ENCODE data around the gene DDX41. TPM values are rescaled to one million over a fixed set of nuclear protein-coding genes. Genes with fewer than 3 reads are reported as not detected.

The DDX41 gene
- total and polyA plus RNA-seq, 2 donors (not counting 3 experiments of a cell fraction or from before 2014, with no cell fraction given), result 103 to 118 TPM

GRCh38 chr5:177491429-177491945 is 25.3 kb downstream of the DDX41 start:
- CTCF ChIA-PET, result interaction anchor here (0.7 to 5.3 kb wide), 5 partner anchors 10 to 19 kb away, joined by 3 to 58 read pairs (median 6); partner anchors contain the start of gene DOK3
- dilution Hi-C loops (cut with MboI; ENCODE audit: extremely low pct_ligation_motif_present, low sequenced_read_pairs), result no loop called here
- peak; percentile 79 for DNase-seq (ENCODE audit: low read depth, low spot score)

More at GRCh38 chr5:177491429-177491945, 25.3 kb downstream of the DDX41 start:
- no peak overlapping the region for H3K27ac ChIP-seq (ENCODE audit: insufficient read depth, low read depth, low read length)
- no peaks in the 10 kb centered on the region for H3K9me1 ChIP-seq (replicated peaks; ENCODE audit: control insufficient read depth, extremely low read depth, insufficient read depth, low read length)
- intact Hi-C loops (cut with micrococcal nuclease), result loop anchor here (1.0 to 10.0 kb wide), 3 partner anchors 10 to 957 kb away; partner anchors contain the start of genes N4BP3 and RNF44
- H3K36me3 ChIP-seq (ENCODE audit: control insufficient read depth in 2 of 2, extremely low read depth in 1 of 2, insufficient read depth in 2 of 2, low read length in 2 of 2), result peaks cover 22 to 38% of the 10 kb centered on the region in 2 experiments
- H2AFZ ChIP-seq (ENCODE audit: low read depth, low read length), result no peak overlapping the region
- POLR2A ChIA-PET, result no interaction called here
- no peaks in the 10 kb centered on the region for H3K9me3 ChIP-seq (replicated peaks; ENCODE audit: control insufficient read depth, insufficient read depth, low read length)
- FAIRE-seq, result peak; percentile 64
- no peak for TF ChIP-seq MAX (IDR thresholded peaks at IDR 0.05; ENCODE audit: insufficient read depth, insufficient read length)
- no peak for TF ChIP-seq MYC (IDR thresholded peaks at IDR 0.05; ENCODE audit: low read depth, low read length)
- TF ChIP-seq POLR2A (IDR thresholded peaks at IDR 0.05; ENCODE audit: low read depth, low read length), result peak; percentile 51
- peak; percentile 97 to 99 for TF ChIP-seq CTCF (IDR thresholded peaks at IDR 0.05; ENCODE audit: extremely low read depth in 1 of 2, insufficient read depth in 1 of 2, low read depth in 1 of 2, low read length in 2 of 2)
- TF ChIP-seq POLR2AphosphoS5 (IDR thresholded peaks at IDR 0.05; ENCODE audit: insufficient read depth, low read depth, low read length), result peak; percentile 80
- H3K79me2 ChIP-seq (ENCODE audit: control insufficient read depth, insufficient read depth, low read length), result peaks cover 46% of the 10 kb centered on the region
- peaks cover 50% of the 10 kb centered on the region for H3K4me1 ChIP-seq (ENCODE audit: control insufficient read depth, extremely low read depth, insufficient read depth, low read length)
- H4K20me1 ChIP-seq (replicated peaks; ENCODE audit: control insufficient read depth, extremely low read depth, insufficient read depth, low read length), result no peaks in the 10 kb centered on the region
- no peaks in the 10 kb centered on the region for H3K27me3 ChIP-seq (ENCODE audit: control insufficient read depth in 2 of 2, insufficient read depth in 2 of 2, low read length in 2 of 2)
- no peak overlapping the region for H3K4me3 ChIP-seq (replicated peaks in 1 of 3; ENCODE audit: insufficient read depth in 1 of 3, low read depth in 1 of 3, low read length in 3 of 3)
- BruUV-seq (replicated peaks), result no TSS peak
- no peak overlapping the region for H3K9ac ChIP-seq (replicated peaks; ENCODE audit: extremely low read depth, insufficient read depth, low read length)
- no peak overlapping the region for H3K4me2 ChIP-seq (ENCODE audit: insufficient read depth, low read length)

Measured in endothelial cell of umbilical vein (primary cell).